Mesothelial cell of epicardium (in vitro differentiated cells): ENCODE measurements around the gene EDA2R. TPM values are rescaled to one million over a fixed set of nuclear protein-coding genes. Genes with fewer than 3 reads are reported as not detected.

Source experiments
- DNase-seq, 2 experiments: peaks; one replicate each; pipeline ENCODE4 v3.0.0; 2021; ENCODE audit warnings: low spot score in 2 of 2; ENCODE audit not compliant: unreplicated experiment in 2 of 2
- H3K27ac Mint-ChIP-seq: 2 replicates; pipeline ENCODE4 v1.8.0; 2021; ENCODE audit warnings: mixed read lengths
- H3K27me3 Mint-ChIP-seq: 2 replicates; pipeline ENCODE4 v1.8.0; 2021; ENCODE audit warnings: low read depth, mixed read lengths
- H3K36me3 Mint-ChIP-seq: 2 replicates; pipeline ENCODE4 v1.8.0; 2021; ENCODE audit warnings: mixed read lengths
- H3K4me1 Mint-ChIP-seq: 2 replicates; pipeline ENCODE4 v1.8.0; 2021; ENCODE audit warnings: mixed read lengths
- H3K4me3 Mint-ChIP-seq: 2 replicates; pipeline ENCODE4 v1.8.0; 2021; ENCODE audit warnings: mild to moderate bottlenecking, moderate library complexity, mixed read lengths
- H3K9me3 Mint-ChIP-seq: 2 replicates; pipeline ENCODE4 v1.8.0; 2021; ENCODE audit warnings: mixed read lengths
- total RNA-seq: library from RNA; stranded (reverse); gene quantifications from 3 replicates; pipeline ENCODE4 v1.2.1, GENCODE V29; 2021
- TF ChIP-seq, protein P1 (sequence below): fragments of 200-600 bp; sonication (generic); IDR thresholded peaks from one replicate; pipeline ENCODE4 v1.5.0; 2021; ENCODE audit warnings: antibody characterized with exemption; ENCODE audit not compliant: unreplicated experiment

EDA2R gene
- total RNA-seq, 1 donor from 2014 or later = 13.6 TPM

DNA sequence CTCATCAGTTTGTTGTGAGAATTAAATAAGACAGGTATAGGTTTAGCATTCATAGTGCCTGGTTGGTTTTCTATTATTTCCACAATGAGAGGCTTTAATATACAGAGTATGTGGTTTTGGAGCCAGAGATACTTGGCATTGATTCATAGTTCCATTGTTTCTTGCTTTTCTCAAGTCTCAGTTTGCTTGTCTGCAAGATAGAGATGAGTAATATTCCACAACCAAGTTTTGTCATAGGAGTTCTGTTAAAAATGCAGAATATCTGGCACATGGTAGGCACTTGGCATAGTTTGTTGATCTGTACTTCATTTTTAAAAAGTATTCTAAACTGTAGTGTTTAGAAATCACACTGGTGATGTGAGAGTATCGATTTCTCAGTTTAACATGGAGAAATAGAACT is 37.5 kb upstream of the EDA2R start:
- Mint-ChIP-seq H3K4me1 (no peaks in the 10 kb centered on the region), H3K9me3 (peaks cover 72% of the 10 kb centered on the region), H3K36me3 (no peaks in the 10 kb centered on the region), H3K4me3 (no peak overlapping the region), H3K27ac (no peak overlapping the region), H3K27me3 (no peaks in the 10 kb centered on the region)
- no peak for DNase-seq
- TF ChIP-seq, protein P1, sequence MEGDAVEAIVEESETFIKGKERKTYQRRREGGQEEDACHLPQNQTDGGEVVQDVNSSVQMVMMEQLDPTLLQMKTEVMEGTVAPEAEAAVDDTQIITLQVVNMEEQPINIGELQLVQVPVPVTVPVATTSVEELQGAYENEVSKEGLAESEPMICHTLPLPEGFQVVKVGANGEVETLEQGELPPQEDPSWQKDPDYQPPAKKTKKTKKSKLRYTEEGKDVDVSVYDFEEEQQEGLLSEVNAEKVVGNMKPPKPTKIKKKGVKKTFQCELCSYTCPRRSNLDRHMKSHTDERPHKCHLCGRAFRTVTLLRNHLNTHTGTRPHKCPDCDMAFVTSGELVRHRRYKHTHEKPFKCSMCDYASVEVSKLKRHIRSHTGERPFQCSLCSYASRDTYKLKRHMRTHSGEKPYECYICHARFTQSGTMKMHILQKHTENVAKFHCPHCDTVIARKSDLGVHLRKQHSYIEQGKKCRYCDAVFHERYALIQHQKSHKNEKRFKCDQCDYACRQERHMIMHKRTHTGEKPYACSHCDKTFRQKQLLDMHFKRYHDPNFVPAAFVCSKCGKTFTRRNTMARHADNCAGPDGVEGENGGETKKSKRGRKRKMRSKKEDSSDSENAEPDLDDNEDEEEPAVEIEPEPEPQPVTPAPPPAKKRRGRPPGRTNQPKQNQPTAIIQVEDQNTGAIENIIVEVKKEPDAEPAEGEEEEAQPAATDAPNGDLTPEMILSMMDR = no peak

DNA sequence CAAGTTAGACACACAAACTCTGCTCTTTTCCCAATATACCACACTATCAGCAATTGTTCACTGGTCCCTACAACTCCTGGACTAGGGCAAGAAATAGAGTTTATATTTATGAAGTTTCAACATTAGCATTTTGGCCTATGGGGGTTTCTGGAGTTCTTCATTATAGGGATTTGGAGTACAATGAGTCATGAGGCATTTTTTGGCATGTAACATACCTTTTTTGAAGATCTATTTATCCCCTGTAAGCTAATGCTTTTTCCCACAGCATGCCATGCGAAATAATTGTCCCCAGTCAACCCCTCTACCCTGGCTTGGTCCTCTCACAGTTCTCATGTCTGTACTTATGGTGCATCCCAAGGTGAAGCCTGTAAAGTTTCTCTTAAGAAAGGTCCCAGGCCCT is 36.7 kb upstream of the EDA2R start:
- TF ChIP-seq, protein P1 = no peak
- Mint-ChIP-seq H3K36me3 (no peaks in the 10 kb centered on the region), H3K27ac (no peak overlapping the region), H3K27me3 (no peaks in the 10 kb centered on the region), H3K4me3 (no peak overlapping the region), H3K4me1 (no peaks in the 10 kb centered on the region), H3K9me3 (peaks cover 76% of the 10 kb centered on the region)
- no peak for DNase-seq

DNA sequence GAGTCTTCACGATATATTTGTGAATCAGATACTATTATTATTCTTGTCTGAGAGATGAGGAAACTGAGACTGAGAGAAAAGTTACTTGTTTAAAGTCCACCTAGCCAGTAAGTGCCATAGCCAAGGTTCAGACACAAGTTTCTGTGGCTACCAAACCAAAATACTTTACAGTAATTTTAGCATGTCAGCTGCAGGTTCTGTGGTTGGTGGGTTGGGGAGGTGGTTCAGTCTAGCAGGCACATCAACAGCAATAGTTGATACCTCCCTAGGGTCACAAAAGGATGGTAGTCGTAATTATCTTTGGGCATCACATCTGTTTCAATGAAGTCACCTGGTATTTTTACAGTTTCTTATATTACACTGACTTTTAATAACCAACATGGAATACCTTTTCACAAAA is 35.6 kb upstream of the EDA2R start:
- DNase-seq = no peak
- H3K36me3 Mint-ChIP-seq = no peaks in the 10 kb centered on the region
- TF ChIP-seq, protein P1 = no peak
- H3K27me3 Mint-ChIP-seq = no peaks in the 10 kb centered on the region
- H3K4me3 Mint-ChIP-seq = no peak overlapping the region
- no peak overlapping the region for H3K27ac Mint-ChIP-seq
- H3K9me3 Mint-ChIP-seq = peaks cover 79% of the 10 kb centered on the region
- H3K4me1 Mint-ChIP-seq = no peaks in the 10 kb centered on the region

DNA sequence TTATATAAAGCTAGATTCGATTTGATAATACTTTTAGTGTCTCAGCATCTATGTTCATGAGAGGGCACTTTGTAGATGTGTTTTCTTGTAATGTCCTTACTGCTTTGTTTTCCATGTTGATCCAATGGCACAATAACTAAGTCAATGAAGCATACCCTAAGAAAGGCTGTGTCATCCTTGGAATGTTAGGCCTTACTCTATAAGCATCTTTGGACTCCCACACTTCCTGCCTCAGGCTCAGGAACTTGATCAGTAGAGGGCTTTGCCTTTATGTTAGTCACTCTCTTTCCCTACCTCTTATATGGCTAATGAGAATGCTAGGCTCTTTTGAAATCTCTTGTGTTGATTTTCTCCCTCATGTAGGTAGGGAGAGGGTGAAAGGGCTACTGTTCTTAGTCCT is 33.2 kb upstream of the EDA2R start:
- Mint-ChIP-seq H3K27ac (no peak overlapping the region), H3K27me3 (no peaks in the 10 kb centered on the region), H3K36me3 (no peaks in the 10 kb centered on the region), H3K4me3 (no peak overlapping the region), H3K4me1 (no peaks in the 10 kb centered on the region), H3K9me3 (peaks cover 75% of the 10 kb centered on the region)
- no peak for DNase-seq
- TF ChIP-seq, protein P1 = no peak

DNA sequence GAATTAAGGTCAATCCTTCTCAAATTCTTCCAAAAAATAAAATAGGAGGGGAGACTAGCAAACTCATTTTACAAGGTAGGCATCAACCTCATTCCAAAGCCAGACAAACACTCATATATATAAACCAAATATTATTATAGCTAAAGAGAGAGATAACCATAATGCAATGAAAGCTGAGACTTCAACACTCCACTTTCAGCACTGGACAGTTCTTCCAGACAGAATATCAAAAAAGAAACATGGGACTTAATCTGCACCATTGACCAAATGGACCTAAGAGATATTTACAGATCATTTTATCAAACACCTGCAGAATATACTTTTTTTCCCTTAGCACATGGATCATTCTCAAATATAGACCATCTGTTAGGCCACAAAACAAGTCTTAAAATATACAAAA is 15.5 kb upstream of the EDA2R start:
- Mint-ChIP-seq H3K4me1 (no peaks in the 10 kb centered on the region), H3K27me3 (no peaks in the 10 kb centered on the region), H3K27ac (no peak overlapping the region), H3K4me3 (no peak overlapping the region), H3K36me3 (no peaks in the 10 kb centered on the region), H3K9me3 (peaks cover 70% of the 10 kb centered on the region)
- DNase-seq = no peak
- TF ChIP-seq, protein P1 = no peak

DNA sequence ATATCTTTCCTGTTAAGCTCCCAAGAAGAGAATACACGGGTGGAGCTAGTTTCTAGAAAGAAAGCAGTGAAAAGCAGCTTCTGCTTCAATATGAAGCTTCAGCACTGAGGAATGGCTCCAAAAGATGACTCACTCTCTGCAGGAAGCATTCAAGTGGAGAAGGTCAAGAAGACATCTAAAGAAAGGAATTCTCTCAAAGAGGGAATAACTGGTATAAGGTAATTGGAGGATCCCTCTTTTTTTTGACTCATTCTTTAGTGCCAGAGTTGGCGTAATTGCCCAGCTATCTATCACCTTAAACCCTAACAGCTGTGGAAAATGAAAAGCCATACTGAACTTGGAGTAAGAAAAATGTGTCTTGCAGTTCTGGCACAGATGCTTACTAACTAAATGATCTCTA is 3.5 kb downstream of the EDA2R start:
- H3K9me3 Mint-ChIP-seq = peaks cover 35% of the 10 kb centered on the region
- no peak for DNase-seq
- TF ChIP-seq, protein P1 = no peak
- no peak overlapping the region for H3K27ac Mint-ChIP-seq
- no peaks in the 10 kb centered on the region for H3K27me3 Mint-ChIP-seq
- no peak overlapping the region for H3K4me3 Mint-ChIP-seq
- H3K4me1 Mint-ChIP-seq = peaks cover 22% of the 10 kb centered on the region
- peaks cover 5% of the 10 kb centered on the region for H3K36me3 Mint-ChIP-seq
